Neural cell (in vitro differentiated cells): ENCODE measurements around the gene CASP3.

Experiments used
- EP300 ChIP-seq: fragments of 450-650 bp; conservative IDR thresholded peaks from 2 replicates; pipeline ENCODE4 v1.6.1; 2014; ENCODE audit warnings: antibody characterized with exemption, mild to moderate bottlenecking, moderate library complexity; ENCODE audit not compliant: poor library complexity, severe bottlenecking
- EZH2 ChIP-seq: fragments of 200-600, 300-800 bp; shearing (Covaris generic), sonication (generic); IDR thresholded peaks from 2 replicates; pipeline ENCODE4 v1.6.1; 2014; ENCODE audit warnings: antibody characterized with exemption, low read length, borderline replicate concordance, mild to moderate bottlenecking; ENCODE audit not compliant: insufficient read depth, poor library complexity, severe bottlenecking
- POLR2AphosphoS5 ChIP-seq: IDR thresholded peaks from 2 replicates; pipeline ENCODE4 v1.6.1; 2012
- TF ChIP-seq, protein P1 (sequence below): fragments of 450-650 bp; IDR thresholded peaks from 2 replicates; pipeline ENCODE4 v1.5.1; 2014; ENCODE audit warnings: antibody characterized with exemption, mild to moderate bottlenecking, moderate library complexity; ENCODE audit not compliant: poor library complexity, severe bottlenecking

DNA sequence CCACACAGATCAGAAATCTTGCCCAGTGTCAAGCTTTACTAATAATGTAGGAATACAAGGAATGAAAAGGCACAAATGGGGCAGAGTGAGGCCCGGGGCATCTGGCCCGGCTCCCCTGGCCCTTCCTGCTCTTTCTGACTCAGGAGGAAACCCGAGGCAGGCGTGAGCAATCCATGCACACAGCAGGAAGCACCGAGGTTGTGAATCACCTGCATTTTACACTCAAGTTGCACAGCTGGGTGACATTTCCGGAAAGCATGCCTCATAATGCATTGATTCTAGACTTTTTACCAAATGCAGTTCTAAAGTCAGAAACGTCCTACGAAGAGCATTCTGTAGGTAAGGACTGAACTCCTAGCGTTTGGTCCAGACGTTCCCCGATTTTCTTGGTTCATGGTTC, 39.2 kb upstream of the CASP3 start:
- TF ChIP-seq, protein P1, sequence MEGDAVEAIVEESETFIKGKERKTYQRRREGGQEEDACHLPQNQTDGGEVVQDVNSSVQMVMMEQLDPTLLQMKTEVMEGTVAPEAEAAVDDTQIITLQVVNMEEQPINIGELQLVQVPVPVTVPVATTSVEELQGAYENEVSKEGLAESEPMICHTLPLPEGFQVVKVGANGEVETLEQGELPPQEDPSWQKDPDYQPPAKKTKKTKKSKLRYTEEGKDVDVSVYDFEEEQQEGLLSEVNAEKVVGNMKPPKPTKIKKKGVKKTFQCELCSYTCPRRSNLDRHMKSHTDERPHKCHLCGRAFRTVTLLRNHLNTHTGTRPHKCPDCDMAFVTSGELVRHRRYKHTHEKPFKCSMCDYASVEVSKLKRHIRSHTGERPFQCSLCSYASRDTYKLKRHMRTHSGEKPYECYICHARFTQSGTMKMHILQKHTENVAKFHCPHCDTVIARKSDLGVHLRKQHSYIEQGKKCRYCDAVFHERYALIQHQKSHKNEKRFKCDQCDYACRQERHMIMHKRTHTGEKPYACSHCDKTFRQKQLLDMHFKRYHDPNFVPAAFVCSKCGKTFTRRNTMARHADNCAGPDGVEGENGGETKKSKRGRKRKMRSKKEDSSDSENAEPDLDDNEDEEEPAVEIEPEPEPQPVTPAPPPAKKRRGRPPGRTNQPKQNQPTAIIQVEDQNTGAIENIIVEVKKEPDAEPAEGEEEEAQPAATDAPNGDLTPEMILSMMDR, result no peak
- TF ChIP-seq EZH2 (no peak), POLR2AphosphoS5 (no peak), EP300 (no peak)
